ENCODE data around the gene PLGRKT.

DNA sequence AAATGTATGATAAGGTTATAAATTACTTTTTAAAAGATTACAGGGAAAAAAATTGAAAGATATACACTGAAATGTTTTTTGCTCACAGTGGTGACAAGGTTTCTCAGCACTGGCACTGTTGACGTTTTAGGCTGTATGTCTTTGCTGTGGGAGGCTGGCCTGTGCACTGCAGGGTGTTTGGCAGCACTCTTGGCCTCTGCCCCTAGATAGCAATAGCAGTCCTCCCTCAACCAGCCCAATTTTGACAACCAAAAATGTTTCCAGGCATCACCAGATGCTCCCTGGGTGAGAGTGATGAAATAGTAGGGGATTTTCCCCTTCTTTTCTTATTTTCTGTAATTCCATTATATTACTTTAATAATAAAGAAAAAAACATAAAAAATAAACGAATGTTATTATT lies 15.9 kb upstream of the PLGRKT start:
- TF ChIP-seq, protein P1, sequence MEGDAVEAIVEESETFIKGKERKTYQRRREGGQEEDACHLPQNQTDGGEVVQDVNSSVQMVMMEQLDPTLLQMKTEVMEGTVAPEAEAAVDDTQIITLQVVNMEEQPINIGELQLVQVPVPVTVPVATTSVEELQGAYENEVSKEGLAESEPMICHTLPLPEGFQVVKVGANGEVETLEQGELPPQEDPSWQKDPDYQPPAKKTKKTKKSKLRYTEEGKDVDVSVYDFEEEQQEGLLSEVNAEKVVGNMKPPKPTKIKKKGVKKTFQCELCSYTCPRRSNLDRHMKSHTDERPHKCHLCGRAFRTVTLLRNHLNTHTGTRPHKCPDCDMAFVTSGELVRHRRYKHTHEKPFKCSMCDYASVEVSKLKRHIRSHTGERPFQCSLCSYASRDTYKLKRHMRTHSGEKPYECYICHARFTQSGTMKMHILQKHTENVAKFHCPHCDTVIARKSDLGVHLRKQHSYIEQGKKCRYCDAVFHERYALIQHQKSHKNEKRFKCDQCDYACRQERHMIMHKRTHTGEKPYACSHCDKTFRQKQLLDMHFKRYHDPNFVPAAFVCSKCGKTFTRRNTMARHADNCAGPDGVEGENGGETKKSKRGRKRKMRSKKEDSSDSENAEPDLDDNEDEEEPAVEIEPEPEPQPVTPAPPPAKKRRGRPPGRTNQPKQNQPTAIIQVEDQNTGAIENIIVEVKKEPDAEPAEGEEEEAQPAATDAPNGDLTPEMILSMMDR (conservative IDR thresholded peaks at IDR 0.05 in 1 of 2, IDR thresholded peaks at IDR 0.05 in 1 of 2; ENCODE audit: low read depth in 1 of 2, low read length in 2 of 2): no peak
- TF ChIP-seq EZH2 (IDR thresholded peaks at IDR 0.05; ENCODE audit: low read length, missing control alignments): no peak

Measured in fibroblast of lung (primary cell).